Glutamatergic neuron (in vitro differentiated cells): ENCODE results near the gene FBXW9. TPM values are rescaled to one million over a fixed set of nuclear protein-coding genes. Genes with fewer than 3 reads are reported as not detected.

Experiments used
- DNase-seq: peaks from one replicate; pipeline ENCODE4 v3.0.0; 2022
- H3K27ac Mint-ChIP-seq: one replicate; pipeline ENCODE4 v1.8.0; 2020; ENCODE audit warnings: mild to moderate bottlenecking, mixed read lengths, inconsistent platforms; ENCODE audit not compliant: unreplicated experiment
- H3K27me3 Mint-ChIP-seq: one replicate; pipeline ENCODE4 v1.8.0; 2020; ENCODE audit warnings: mild to moderate bottlenecking, moderate library complexity, mixed read lengths, inconsistent platforms; ENCODE audit not compliant: unreplicated experiment
- H3K36me3 Mint-ChIP-seq: one replicate; pipeline ENCODE4 v1.8.0; 2020; ENCODE audit warnings: mild to moderate bottlenecking, mixed read lengths, inconsistent platforms; ENCODE audit not compliant: unreplicated experiment
- H3K4me1 Mint-ChIP-seq: one replicate; pipeline ENCODE4 v1.8.0; 2020; ENCODE audit warnings: mild to moderate bottlenecking, low read depth, mixed read lengths, inconsistent platforms; ENCODE audit not compliant: unreplicated experiment
- H3K4me3 Mint-ChIP-seq: one replicate; pipeline ENCODE4 v1.8.0; 2020; ENCODE audit warnings: mild to moderate bottlenecking, mixed read lengths, inconsistent platforms; ENCODE audit not compliant: unreplicated experiment
- H3K9me3 Mint-ChIP-seq: one replicate; pipeline ENCODE4 v1.8.0; 2020; ENCODE audit warnings: mild to moderate bottlenecking, moderate library complexity, mixed read lengths, inconsistent platforms; ENCODE audit not compliant: unreplicated experiment
- CTCF ChIP-seq: fragments of 200-600 bp; sonication (generic); IDR thresholded peaks from one replicate; pipeline ENCODE4 v1.5.0; 2021; ENCODE audit not compliant: partially characterized antibody, unreplicated experiment
- total RNA-seq: library from RNA; stranded (reverse); fragmentation: NEBNext Ultra II Directional; extraction: Animal tissue kit (Norgen Biotek cat#: 25700); gene quantifications from one replicate; pipeline ENCODE4 v1.2.1, GENCODE V29; 2021; ENCODE audit not compliant: unreplicated experiment

The FBXW9 gene
- total RNA-seq, 1 donor from 2014 or later, result 7.4 TPM

- TF ChIP-seq CTCF, result no peak
- Mint-ChIP-seq H3K27ac (peak overlapping the region; percentile 86), H3K9me3 (peaks cover 3% of the 10 kb centered on the region), H3K4me1 (peaks cover 16% of the 10 kb centered on the region), H3K27me3 (peaks cover 8% of the 10 kb centered on the region), H3K4me3 (peak overlapping the region; percentile 94), H3K36me3 (no peaks in the 10 kb centered on the region)
- no peak for DNase-seq
Observed at GRCh38 chr19:12665671-12666264, 30.7 kb downstream of the FBXW9 start.

DNA sequence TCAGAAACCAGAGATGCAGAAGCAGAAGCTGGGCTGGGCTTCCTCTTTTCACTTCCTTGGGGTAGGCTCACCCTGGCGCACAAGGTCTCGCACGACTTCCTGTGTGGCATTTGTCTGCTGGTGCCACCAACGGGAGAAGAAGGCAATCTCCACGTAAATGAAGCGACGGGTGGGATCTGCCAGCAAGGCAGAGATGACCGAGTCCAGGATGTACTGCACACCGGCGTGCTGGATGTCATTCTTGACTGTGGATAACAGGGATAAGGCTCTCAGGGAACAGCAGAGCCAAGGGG is 31.2 kb downstream of the FBXW9 start:
- DNase-seq, result no peak
- Mint-ChIP-seq H3K9me3 (peaks cover 2% of the 10 kb centered on the region), H3K36me3 (no peaks in the 10 kb centered on the region), H3K4me1 (peaks cover 16% of the 10 kb centered on the region), H3K27me3 (peaks cover 8% of the 10 kb centered on the region), H3K4me3 (no peak overlapping the region), H3K27ac (no peak overlapping the region)
- no peak for TF ChIP-seq CTCF

GRCh38 chr19:12664406-12665280 is 31.8 kb downstream of the FBXW9 start:
- Mint-ChIP-seq H3K4me3 (no peak overlapping the region), H3K36me3 (no peaks in the 10 kb centered on the region), H3K27me3 (peaks cover 6% of the 10 kb centered on the region), H3K9me3 (peaks cover 2% of the 10 kb centered on the region), H3K27ac (no peak overlapping the region), H3K4me1 (peaks cover 16% of the 10 kb centered on the region)
- DNase-seq, result no peak
- no peak for TF ChIP-seq CTCF

GRCh38 chr19:12660980-12661379 is 35.5 kb downstream of the FBXW9 start:
- no peak for TF ChIP-seq CTCF
- no peak for DNase-seq
- H3K27ac Mint-ChIP-seq, result no peak overlapping the region
- H3K36me3 Mint-ChIP-seq, result no peaks in the 10 kb centered on the region
- H3K27me3 Mint-ChIP-seq, result peaks cover 2% of the 10 kb centered on the region
- H3K4me1 Mint-ChIP-seq, result peaks cover 3% of the 10 kb centered on the region
- H3K9me3 Mint-ChIP-seq, result no peaks in the 10 kb centered on the region
- H3K4me3 Mint-ChIP-seq, result no peak overlapping the region

DNA sequence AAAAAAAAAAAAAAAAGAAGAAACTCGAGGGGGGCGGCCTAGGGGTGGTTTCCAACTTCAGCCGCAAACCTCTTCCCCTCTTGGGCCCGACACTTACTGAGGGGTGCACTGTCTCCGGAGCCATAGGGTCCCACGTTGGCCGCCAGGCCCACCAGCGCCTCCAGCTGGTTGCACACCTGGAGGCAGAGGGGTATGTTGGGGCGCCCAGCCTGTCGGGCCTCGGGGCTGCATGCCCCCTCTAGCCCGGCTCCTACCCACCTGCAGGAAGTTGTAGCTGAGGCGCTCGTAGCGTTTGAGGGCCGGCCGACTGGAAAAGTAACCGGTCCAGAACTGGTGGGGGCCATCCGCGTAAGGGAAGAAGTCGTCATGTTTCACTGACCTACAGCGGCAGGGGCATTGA is 38.5 kb downstream of the FBXW9 start:
- no peaks in the 10 kb centered on the region for H3K9me3 Mint-ChIP-seq
- no peak for TF ChIP-seq CTCF
- no peak for DNase-seq
- H3K4me1 Mint-ChIP-seq, result no peaks in the 10 kb centered on the region
- no peak overlapping the region for H3K27ac Mint-ChIP-seq
- no peak overlapping the region for H3K4me3 Mint-ChIP-seq
- H3K36me3 Mint-ChIP-seq, result peaks cover 6% of the 10 kb centered on the region
- peaks cover 5% of the 10 kb centered on the region for H3K27me3 Mint-ChIP-seq
